HG03045 (cell line): ENCODE results near the gene RPS19.
"Not testable (repeated sequence)": the region's sequence is repeated elsewhere in the genome, so short reads cannot be mapped to it uniquely, and the experiment has no call there.

Experiments used
- ATAC-seq: cut with Tn5 transposase; IDR thresholded peaks from one replicate; pipeline ENCODE4 v1.9.1; 2021; ENCODE audit warnings: mild to moderate bottlenecking, moderate library complexity; ENCODE audit not compliant: unreplicated experiment

RPS19 gene

DNA sequence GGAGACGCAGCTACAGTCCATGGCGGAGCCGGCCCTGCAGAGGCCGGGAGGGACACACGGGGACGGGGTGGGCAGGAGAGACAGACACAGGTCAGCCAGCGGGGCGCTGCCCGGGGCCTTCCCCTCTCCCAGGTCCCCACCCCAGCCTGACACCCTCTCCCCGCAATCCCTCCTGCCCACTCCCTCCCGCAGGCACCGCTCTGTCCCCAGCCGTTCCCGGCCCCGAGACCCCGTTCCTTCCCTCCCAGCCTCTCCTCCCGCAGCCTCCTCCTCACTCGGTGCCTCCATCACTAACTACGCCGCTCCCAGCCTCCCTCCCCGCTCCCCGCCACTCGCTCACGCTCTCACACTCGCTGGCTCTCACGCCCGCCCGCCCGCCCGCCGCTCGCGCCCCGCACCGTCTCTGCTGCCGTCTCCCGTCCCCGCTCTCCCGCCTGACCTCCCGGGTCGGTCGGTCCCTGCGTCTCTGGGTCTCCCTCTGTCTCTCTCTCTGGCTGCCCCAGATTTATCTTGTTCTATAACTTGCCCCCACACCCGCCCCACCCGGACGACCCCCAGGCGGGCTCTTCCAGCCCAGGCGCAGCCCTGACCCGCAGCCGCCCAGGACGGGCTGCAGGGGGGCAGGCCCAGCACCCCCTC lies 53.0 kb downstream of the RPS19 start:
- ATAC-seq = no peak

DNA sequence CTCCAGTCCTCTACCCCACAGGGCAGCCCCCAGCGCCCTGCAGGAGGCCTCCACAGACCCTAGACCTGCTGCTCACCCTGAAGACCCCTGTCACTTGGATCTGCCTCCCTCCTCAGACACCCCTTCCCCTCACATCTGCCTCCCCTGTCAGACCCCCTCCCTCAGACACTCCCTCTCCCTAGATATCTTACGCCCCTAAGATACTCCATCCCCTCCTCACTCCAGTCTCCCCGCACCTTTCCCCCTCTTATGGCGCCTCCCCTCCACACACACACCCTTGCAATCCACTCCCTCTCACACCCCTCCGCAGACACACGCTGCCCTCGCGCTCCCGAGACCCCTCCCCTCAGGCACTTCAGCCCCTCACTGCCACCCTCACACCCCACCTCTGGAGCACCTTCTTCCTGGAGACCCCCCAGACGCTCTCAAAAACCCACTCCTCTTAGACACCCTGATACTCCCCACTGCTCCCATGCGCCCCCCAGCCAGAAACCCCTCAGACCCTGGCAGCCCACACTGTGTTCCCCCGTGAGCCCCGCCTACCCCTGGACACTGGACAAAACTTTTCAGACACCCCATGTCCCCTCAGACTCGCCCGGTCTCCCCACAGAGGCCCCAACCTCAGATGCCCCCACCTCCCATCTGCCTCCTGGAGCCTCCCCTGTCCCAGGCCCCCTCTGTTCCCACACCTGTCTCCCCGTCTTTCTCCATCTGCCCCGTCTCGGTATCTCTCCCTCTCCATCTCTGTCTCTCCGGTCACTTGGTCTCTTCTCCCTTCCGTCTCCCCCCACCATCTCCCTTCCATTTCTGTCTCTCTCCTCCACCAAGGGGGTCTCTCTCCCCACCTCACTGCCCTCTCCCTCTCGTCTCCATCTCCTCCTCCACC lies 53.7 kb downstream of the RPS19 start:
- ATAC-seq = no peak

DNA sequence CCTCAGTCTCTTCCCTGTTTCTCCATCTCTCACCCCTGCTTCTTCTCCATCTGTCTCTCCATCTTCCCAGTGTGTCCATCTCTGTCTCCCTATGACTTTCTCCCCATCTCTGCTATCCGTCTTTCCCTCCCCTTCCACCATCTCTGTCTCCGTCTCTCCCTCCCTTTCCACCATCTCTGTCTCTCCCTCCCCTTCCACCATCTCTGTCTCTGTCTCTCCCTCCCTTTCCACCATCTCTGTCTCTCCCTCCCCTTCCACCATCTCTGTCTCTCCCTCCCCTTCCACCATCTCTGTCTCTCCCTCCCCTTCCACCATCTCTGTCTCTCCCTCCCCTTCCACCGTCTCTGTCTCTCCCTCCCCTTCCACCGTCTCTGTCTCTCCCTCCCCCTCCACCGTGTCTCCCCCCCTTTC lies 54.4 kb downstream of the RPS19 start:
- not testable (repeated sequence) for ATAC-seq

DNA sequence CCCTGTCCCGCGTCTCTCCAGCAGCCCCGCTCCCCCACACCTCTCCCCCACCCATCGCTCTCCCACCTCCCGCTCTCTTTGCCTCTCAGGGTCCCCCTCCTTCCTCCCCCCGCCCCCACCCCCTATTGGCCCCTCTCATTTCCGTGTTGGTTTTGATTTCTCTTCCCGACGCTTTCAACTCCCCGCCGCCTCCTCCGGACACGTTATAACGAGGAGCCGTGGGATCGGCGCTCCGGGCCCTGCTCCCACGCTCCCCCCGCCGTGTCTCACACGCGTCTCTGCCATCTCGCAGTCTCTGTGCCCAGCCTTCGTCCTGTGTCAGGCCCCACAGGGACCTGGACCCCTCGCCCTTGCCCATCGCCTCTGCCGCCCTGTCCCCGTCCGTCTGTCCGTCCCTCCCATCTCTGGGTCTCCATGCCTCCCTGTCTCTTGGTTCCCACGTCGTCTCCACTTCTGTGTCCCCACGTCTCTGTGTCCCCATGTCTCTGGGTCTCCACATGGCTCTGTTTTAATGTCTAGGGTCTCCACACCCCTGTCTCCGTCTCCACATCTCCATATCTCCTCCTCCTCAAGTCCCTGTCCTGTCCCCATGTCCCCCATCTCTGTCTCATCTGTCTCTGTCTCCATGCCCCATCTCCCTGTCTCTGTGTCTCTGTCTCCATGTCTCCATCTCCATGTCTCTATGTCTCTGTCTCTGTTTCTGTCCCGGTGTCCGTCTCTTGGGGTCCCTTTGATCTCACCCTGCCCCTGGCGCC lies 55.1 kb downstream of the RPS19 start:
- ATAC-seq = no peak

DNA sequence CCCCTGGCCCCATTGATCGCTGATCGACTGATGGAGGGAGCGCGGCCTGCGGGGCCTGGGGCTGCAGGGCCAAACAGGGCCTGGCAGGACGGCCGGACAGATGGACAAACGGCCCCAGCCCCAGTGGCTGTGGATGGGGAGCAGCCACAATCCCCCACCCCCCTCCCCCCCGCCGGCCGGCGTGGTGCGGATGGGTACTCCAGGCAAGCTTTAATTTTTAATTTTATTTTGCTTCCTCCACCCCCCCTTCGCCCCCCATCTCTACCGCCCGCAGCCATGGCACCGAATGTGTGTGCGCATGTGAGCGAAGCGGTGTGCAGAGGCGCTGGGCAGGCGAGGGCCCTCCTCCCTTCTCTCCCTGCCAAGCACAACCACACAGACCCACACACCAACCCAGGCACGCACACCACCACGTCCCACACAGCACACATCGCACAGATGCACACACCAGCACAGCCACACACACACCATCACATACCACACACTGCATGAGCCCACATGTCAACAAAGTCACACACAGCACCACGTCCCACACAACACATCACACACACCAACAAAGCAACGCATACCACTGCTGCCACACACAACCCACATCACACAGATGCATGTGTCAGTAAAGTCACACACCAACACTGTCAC lies 55.8 kb downstream of the RPS19 start:
- no peak for ATAC-seq

DNA sequence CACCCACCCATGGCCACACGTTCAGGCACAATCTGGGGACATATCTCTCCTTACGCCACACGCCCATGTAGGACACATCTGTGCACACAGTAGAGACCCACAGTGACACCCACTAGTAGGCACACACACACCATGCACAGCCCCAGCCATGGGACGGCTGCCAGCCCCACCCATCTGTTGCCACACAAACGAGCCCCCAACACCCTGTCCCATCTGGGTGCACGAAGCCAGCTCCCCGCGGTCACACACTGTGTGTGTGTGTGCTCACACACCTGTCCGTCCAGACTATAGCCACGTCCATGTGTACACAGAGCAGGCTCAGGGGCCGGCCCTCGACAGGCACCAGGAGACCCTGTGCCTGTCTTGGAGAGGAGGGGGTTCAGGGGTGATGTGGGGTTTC lies 57.6 kb downstream of the RPS19 start:
- no peak for ATAC-seq

DNA sequence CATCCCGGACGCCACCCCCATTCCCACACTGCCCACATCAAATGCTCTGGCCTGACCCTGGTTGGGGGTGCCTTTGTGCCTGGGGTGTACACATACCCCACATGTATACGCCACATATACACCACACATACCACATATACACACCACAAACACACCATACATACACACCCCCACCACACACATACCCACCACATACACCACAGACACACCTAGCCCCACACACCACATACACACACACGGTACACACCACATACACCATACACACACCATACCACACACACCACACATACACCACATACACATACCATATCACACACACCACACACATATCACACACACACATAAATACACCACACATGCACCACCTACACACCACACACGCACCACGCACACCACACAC lies 58.0 kb downstream of the RPS19 start:
- ATAC-seq = no peak

DNA sequence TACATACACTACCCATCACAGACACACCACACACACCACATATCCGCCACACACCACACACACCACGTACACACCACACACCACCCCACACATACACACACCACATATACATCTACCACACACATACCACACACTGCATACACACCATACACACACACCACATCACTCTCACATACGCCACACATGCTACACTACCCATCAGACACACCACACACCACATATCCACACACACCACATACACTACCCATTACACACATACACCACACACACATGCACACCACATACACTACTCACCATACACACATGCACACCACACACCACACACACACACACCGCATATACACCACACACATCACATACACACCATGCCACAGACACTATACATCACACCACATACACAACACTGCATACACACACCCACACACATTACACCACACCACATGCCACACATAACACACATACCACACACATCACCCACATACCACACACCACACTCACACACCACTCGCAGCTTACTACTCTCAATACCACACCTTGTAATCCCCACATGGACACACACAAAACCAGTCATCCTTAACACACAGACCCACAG lies 58.7 kb downstream of the RPS19 start:
- ATAC-seq = no peak

DNA sequence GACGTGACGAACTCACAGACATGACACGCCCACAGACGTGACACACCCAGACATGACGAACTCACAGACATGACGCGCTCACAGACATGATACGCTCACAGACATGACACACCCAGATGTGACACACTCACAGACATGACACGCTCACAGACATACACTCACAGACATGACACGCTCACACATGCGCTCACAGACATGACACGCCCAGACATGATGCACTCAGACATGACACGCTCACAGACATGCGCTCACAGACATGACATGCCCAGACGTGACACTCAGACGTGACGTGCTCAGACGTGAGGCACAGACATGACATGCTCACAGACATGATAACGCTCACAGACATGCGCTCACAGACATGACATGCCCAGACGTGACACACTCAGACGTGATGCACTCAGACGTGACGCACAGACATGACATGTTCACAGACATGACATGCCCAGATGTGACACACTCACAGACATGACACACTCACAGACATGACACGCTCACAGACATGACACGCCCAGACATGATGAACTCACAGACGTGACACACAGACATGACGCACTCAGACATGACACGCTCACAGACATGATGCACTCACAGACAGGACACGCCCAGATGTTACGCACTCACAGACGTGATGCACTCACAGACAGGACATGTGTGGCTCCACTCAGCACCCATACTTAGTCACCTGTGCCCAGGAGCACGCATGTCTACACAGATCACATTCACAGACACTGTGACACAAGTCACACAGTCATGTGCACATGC lies 60.1 kb downstream of the RPS19 start:
- no peak for ATAC-seq

DNA sequence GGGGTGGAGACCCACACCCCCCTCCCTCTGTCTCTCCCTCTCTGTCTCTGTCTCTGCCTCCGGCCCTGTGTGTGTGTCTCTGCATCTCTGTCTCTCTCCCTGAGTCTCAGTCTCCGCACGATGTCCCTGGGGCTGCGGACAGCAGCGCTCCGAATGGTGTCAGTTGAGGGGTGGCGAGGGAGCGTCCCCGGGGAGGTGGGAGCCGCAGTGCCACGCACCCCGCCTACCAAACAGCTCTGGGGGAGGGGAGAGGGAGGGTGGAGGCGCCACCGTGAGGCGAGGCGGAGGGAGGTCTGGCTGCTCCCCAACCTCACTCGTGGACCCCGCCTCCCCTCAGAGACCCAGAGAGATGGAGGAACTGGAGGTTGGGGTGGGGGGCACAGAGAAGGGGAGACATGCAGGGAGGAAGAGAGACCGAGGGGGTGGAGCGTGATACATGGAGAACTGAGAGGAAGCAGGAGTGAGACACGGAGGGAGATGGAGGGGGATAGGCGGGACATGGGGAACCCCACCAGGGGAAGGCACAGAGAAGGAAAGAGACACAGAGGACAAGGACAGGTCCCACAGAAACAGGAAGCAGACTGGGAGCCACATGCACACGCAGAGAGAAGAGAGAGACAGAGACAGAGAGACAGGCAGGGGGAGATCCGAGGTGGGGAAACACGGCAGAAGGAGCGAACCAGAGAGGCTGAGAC lies 61.0 kb downstream of the RPS19 start:
- no peak for ATAC-seq

DNA sequence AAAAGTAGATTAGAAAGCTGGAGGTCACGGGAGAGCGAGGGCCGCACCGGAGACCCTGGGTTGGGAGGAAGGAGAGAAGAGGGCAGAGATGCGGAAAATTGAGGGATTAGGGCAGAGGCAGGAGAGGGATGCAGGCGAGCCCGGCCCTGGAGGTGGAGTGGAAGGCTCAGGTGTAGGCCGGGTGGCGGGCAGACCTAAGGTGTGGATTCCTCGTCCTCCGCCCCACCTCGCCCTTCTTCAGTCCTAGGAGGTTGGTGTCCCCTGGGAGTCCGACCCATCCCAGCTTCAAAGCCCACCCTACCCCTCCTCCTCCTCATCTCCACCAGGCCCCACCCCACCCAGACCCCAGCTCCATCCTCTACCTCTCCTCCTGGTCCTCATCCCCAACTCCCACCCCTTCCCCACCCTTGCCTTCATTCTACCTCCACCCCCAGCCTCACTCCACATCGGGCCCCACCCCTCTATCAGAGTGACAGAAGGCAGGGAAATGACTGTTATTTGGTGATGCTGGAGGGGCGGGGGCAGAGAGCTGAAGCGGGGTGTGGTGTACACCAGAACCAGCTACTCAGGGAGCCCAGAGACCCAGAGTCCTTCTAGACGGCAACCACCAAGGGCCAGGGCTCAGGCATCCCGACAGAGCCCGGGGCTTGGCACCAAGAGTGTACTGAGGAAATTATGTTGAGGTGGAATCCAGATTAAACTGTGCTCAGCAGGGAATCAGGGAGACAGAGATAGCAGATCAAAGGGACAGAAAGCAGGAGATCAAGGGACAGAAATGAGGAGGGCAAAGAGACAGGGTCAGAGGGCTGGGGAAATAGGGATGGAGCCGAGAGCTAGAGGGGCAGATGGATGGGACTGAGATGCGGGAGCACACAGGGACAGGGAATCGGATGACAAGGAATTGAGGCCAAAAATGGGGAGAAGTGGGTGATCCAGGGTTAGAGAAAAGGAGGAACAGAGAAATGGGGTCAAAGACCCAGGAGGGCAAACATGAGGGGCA lies 61.8 kb downstream of the RPS19 start:
- no peak for ATAC-seq
